GM13977 (cell line): Measurements from ENCODE around the gene AUTS2.

Experiments used
- DNase-seq: peaks from one replicate; pipeline ENCODE4 v3.0.0; 2012; ENCODE audit warnings: low spot score
- in situ Hi-C: fragments of 300-500 bp; cut with MboI; formaldehyde crosslinking; loops from one replicate; pipeline ENCODE4 v1.12.0; 2022; ENCODE audit warnings: low sequenced_read_pairs, low pct_unique_long_range_greater_than_20kb, mixed read lengths, inconsistent platforms; ENCODE audit not compliant: unreplicated experiment
- TF ChIP-seq, protein P1 (sequence below): IDR thresholded peaks from 2 replicates; pipeline ENCODE4 v1.5.1; 2012; ENCODE audit warnings: mild to moderate bottlenecking, control low read depth; ENCODE audit not compliant: insufficient read depth; ENCODE audit errors: extremely low read depth, missing control alignments

The AUTS2 gene

DNA sequence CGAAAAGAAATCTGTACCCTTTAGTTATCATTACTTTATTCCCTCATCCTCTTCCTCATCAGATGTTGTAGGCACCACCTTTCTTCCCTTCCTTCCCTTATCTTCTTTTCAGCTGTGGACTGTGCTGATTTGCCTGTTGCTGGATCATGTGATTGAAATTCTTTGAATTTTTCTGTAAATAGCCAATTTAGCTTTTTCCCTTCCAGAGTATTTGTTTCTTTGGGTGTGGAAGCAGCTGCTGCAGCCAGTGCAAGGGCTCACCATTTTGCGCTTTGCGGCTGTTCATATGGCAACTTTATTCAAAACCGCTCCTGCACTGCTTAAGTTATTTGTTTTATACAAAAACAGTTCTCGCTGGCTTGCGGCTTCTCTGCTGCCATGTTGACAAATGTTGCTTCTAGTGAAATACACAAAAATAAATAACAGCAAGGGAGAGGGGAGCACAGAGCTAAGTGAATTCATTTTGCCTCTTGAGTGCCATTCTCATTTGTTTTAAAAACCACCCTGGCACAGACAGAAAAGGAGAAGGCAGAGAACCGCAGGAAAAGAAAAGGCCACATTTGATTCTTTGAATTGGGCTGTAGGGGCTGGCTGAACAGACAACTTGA, 151.2 kb downstream of the AUTS2 start:
- TF ChIP-seq, protein P1, sequence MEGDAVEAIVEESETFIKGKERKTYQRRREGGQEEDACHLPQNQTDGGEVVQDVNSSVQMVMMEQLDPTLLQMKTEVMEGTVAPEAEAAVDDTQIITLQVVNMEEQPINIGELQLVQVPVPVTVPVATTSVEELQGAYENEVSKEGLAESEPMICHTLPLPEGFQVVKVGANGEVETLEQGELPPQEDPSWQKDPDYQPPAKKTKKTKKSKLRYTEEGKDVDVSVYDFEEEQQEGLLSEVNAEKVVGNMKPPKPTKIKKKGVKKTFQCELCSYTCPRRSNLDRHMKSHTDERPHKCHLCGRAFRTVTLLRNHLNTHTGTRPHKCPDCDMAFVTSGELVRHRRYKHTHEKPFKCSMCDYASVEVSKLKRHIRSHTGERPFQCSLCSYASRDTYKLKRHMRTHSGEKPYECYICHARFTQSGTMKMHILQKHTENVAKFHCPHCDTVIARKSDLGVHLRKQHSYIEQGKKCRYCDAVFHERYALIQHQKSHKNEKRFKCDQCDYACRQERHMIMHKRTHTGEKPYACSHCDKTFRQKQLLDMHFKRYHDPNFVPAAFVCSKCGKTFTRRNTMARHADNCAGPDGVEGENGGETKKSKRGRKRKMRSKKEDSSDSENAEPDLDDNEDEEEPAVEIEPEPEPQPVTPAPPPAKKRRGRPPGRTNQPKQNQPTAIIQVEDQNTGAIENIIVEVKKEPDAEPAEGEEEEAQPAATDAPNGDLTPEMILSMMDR: no peak
- in situ Hi-C loops: no loop called here
- no peak for DNase-seq

DNA sequence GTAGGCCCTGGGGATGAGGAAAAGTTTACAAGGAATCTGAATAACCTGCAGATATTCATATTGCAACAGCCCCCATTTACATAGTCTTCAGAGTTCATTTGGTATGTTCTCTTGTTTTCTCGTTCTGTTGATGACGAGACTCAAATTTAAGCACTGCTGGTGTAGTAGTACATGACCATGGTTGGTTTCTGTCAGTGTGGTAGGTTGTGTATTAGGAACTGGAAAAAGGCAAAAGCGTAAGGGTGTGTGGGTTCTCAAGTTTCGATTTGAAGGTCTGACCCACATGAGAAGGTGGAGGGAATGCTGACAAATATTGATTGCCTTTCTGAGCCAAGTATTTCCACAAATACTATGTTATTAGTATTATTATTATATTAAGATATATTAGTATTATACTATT, 151.7 kb downstream of the AUTS2 start:
- TF ChIP-seq, protein P1: no peak
- no peak for DNase-seq
- in situ Hi-C loops: no loop called here

DNA sequence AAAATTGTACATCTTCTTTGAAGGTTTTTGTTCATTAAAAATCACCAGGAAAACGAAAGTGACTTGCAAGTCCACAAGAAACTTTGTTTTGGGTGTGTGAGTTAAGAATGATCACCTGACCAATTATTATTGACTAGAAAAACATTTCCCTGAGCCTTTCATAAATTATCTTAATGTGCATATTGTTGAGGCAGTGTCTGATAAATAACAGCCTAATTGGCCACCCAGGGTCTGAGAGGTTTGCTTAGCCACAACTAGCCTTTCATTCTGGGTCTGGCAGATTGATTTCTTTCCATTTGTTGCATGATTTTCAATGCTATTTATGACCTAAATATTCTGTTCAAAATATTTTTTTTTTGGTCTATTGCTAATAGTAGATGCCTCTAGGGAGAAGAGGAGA, 152.8 kb downstream of the AUTS2 start:
- in situ Hi-C loops: no loop called here
- no peak for DNase-seq
- TF ChIP-seq, protein P1: no peak

DNA sequence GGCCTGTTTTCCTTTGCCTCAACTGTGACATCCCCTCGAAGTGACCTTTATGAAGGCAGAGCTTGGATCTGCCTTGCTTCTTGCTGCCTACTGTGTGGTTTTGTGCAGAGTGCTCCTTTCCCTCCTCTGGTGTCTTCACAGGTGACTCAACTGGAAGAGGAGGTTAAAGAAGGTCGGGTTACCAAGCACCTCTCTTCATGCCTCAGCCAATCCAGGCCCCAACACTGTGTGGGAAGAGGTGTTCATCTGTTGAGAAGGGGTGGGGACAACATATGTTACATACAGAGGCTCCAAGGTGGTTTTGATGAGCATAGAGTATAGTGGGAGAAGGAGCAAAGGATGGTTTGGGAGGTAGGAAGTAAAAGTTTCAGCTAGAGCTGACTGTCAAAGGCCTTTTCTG, 155.7 kb downstream of the AUTS2 start:
- TF ChIP-seq, protein P1: no peak
- in situ Hi-C loops: no loop called here
- DNase-seq: no peak

DNA sequence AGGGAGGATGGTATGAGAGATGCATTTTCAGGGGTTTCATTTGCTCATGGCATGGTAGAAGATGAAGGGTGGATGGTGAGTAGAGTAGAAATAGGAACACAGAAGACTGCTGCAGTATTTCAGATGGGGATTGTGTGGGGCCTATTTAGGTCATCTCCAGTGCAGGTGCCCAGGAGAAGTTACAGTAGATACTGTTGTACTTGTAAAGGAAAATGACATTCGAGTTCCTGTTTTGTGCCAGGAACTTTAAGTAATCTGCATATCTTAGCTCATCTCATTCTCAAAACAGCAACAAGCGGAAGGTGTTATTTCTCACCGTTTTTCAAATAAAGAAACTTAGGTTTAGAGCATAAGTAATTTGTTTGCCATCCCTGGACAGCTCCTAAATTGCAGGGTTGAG, 156.2 kb downstream of the AUTS2 start:
- no peak for DNase-seq
- TF ChIP-seq, protein P1: no peak
- in situ Hi-C loops: no loop called here

DNA sequence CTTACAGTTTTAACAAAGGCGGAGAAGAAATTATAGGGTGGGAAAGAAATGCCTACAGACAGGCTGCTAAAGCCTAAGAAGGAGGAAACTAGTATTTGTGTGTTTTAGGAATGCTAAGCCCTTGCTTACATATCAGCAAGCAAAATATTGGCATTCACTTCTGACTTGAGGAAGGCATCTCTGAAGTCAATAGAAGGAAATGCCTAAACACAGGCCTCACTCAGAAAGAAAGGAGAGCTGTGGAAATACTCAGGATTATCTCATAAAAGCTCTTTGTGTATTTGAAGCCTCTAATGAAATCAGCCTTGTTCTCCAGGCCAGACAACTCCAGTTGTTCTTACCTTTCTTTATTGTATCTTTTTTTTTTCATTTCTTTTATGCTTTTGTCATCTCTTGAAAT, 158.0 kb downstream of the AUTS2 start:
- DNase-seq: no peak
- in situ Hi-C loops: no loop called here
- TF ChIP-seq, protein P1: no peak

DNA sequence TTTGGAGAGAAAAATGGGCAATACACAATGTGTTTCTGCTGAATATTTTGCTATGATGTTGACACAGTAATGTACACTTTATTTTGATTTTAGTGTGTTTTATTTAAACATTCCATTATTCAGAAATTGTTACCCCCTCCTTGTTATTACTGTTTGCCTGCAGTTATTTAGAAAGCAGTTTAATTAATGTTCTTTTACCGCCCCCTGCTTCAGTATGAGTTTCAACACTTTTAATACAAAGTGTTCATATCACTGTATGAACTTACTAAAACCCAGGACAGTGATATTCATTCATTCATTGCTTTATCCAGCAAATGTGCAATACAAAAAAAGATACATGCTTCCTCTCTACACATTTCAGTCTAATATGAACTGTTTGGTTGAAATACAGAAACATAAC, 159.3 kb downstream of the AUTS2 start:
- TF ChIP-seq, protein P1: no peak
- in situ Hi-C loops: no loop called here
- no peak for DNase-seq
